ENCODE measurements around the gene USP34.

- no peak for TF ChIP-seq POLR2A (IDR thresholded peaks at IDR 0.05)
- TF ChIP-seq CTCF (IDR thresholded peaks at IDR 0.05): no peak
- no peak for TF ChIP-seq EP300 (IDR thresholded peaks at IDR 0.05)
These were observed 290.9 kb downstream of the USP34 start for GRCh38 chr2:61179701-61180639.

Data from gastroesophageal sphincter (tissue), 3 donors.